ENCODE data around the gene C4BPB. TPM values are rescaled to one million over a fixed set of nuclear protein-coding genes. Genes with fewer than 3 reads are reported as not detected.

The C4BPB gene
- total RNA-seq, 1 donor from 2014 or later = 0.30 TPM

DNA sequence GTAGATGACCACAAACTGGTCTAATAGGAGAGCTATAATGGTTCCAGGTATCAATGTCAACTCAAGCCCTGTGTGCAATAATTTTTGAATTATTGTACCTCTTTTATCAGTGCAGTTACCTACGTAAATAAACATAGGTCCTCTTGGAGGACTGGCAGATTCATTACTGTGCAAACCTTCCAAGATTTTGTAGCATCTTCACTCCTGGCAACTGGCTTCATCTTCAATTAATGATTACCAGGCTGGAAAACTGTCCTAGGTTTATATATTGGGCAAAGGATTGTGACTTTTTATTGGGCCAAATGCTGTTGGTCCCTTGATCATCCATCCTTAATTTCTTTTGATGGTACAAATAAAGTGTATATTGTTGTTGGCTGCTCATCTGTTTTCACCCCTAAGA, 51.0 kb downstream of the C4BPB start:
- no peaks in the 10 kb centered on the region for H3K4me1 ChIP-seq
- TF ChIP-seq, protein P1, sequence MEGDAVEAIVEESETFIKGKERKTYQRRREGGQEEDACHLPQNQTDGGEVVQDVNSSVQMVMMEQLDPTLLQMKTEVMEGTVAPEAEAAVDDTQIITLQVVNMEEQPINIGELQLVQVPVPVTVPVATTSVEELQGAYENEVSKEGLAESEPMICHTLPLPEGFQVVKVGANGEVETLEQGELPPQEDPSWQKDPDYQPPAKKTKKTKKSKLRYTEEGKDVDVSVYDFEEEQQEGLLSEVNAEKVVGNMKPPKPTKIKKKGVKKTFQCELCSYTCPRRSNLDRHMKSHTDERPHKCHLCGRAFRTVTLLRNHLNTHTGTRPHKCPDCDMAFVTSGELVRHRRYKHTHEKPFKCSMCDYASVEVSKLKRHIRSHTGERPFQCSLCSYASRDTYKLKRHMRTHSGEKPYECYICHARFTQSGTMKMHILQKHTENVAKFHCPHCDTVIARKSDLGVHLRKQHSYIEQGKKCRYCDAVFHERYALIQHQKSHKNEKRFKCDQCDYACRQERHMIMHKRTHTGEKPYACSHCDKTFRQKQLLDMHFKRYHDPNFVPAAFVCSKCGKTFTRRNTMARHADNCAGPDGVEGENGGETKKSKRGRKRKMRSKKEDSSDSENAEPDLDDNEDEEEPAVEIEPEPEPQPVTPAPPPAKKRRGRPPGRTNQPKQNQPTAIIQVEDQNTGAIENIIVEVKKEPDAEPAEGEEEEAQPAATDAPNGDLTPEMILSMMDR (IDR thresholded peaks at IDR 0.05; ENCODE audit: borderline replicate concordance) = no peak
- no peak overlapping the region for H3K4me3 ChIP-seq
- intact Hi-C loops (cut with micrococcal nuclease) = no loop called here
- no peaks in the 10 kb centered on the region for H3K9me3 ChIP-seq (replicated peaks)
- H3K27me3 ChIP-seq (ENCODE audit: low read depth) = no peaks in the 10 kb centered on the region
- H3K36me3 ChIP-seq = no peaks in the 10 kb centered on the region
- H3K27ac ChIP-seq (replicated peaks) = no peak overlapping the region
- DNase-seq = no peak

DNA sequence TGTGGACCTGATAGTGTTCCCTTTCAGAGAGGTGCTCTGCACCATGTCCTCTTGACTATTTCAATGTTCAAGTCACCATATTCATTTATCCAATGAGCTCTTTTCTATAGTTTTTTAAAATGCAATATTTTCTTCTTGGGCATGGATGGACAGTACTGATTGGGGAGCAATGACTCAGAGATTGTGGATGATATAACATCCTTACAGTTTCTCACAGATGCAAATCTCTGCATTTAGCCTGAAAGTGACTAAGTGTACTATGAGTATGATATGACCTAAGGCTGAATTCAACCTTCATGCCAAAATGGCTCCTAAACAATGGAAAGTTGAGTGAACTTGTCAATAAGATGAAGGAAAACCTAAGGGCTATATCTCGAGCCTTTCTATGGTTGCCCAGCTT, 51.9 kb downstream of the C4BPB start:
- H3K27me3 ChIP-seq (ENCODE audit: low read depth) = no peaks in the 10 kb centered on the region
- no peaks in the 10 kb centered on the region for H3K4me1 ChIP-seq
- no peak for DNase-seq
- no peak overlapping the region for H3K27ac ChIP-seq (replicated peaks)
- H3K36me3 ChIP-seq = no peaks in the 10 kb centered on the region
- TF ChIP-seq, protein P1 (IDR thresholded peaks at IDR 0.05; ENCODE audit: borderline replicate concordance) = no peak
- no peaks in the 10 kb centered on the region for H3K9me3 ChIP-seq (replicated peaks)
- intact Hi-C loops (cut with micrococcal nuclease) = no loop called here
- H3K4me3 ChIP-seq = no peak overlapping the region

DNA sequence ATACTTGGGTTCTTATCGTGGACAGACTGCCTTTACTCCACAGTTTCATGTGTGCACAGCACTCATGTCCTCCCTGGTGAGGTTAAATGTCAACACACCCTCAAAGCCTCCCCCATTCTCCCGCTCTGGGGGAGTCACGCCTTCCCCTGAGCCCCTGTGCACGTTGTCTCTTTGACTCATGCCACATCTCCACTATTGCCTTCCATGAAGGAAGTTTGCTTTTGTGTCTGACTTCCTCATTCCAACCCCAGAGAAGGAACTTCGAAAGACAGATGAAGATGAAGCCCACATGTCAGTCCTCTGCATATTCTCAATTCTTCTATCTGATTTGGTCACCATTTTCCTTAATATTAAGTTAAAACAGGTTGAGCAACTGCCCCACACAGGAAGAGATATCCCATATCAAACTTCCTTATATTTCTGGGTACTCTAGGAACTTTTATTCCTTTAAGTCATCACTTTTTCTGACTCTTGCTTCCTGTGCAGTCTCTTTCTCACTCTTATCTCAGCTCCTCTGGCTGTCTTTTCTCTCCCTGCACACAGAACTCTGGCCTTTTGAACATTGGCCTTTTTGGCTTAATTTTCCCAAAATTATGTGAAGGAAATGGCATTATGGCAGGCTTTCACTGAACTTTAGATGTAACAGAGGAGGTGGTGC, 56.9 kb downstream of the C4BPB start:
- H3K27me3 ChIP-seq (ENCODE audit: low read depth) = no peaks in the 10 kb centered on the region
- TF ChIP-seq, protein P1 (IDR thresholded peaks at IDR 0.05; ENCODE audit: borderline replicate concordance) = no peak
- no peaks in the 10 kb centered on the region for H3K36me3 ChIP-seq
- no peak overlapping the region for H3K4me3 ChIP-seq
- no peak overlapping the region for H3K27ac ChIP-seq (replicated peaks)
- DNase-seq = no peak
- H3K4me1 ChIP-seq = no peaks in the 10 kb centered on the region
- intact Hi-C loops (cut with micrococcal nuclease) = no loop called here
- H3K9me3 ChIP-seq (replicated peaks) = no peaks in the 10 kb centered on the region

Other genes starting within 250 kb of the C4BPB start
- not detected for gene IL20, start 223.2 kb upstream of the C4BPB start, total RNA-seq
- gene IL24, start 191.4 kb upstream of the C4BPB start, total RNA-seq = not detected
- 3.3 TPM for gene FCMR, start 166.9 kb upstream of the C4BPB start, total RNA-seq
- 0.91 TPM for gene PIGR, start 142.4 kb upstream of the C4BPB start, total RNA-seq
- not detected for gene FCAMR, start 118.4 kb upstream of the C4BPB start, total RNA-seq
- gene C1orf116, start 56.1 kb upstream of the C4BPB start, total RNA-seq = 0.74 TPM
- 4.2 TPM for gene YOD1, start 37.7 kb upstream of the C4BPB start, total RNA-seq
- 107 TPM for gene PFKFB2, start 35.6 kb upstream of the C4BPB start, total RNA-seq
- not detected for gene C4BPA, start 15.4 kb downstream of the C4BPB start, total RNA-seq
- gene CD55, start 232.8 kb downstream of the C4BPB start, total RNA-seq = 60.4 TPM